HEK293 (cell line): ENCODE data around the gene ARHGAP27.

Experiments
- CTCF ChIA-PET: fragments of 350-600 bp; formaldehyde crosslinking; extraction: SDS; loops from one replicate; lab custom pipeline; 2021; ENCODE audit warnings: antibody characterized with exemption; lab: Yijun Ruan, JAX
- POLR2A ChIA-PET: fragments of 300-600 bp; formaldehyde crosslinking; extraction: SDS; loops from one replicate; lab custom pipeline; 2020; ENCODE audit warnings: antibody characterized with exemption, inconsistent platforms; lab: Yijun Ruan, JAX
- H3K27ac ChIP-seq: fragments of 200-500 bp; sonication (Bioruptor generic); 2 replicates; pipeline ENCODE4 v1.5.1; 2014; ENCODE audit warnings: low read depth, low read length, control low read depth, inconsistent platforms; ENCODE audit errors: extremely low read depth
- H3K36me3 ChIP-seq, 2 experiments: fragments of 200-500 bp in 1 of 2; sonication (Bioruptor generic) in 1 of 2; 1 replicate in 1 of 2; 2 replicates in 1 of 2; pipeline ENCODE4 v1.5.1; 2014 to 2017; ENCODE audit warnings: inconsistent platforms in 2 of 2, low read length in 2 of 2; ENCODE audit not compliant: control insufficient read depth in 2 of 2, insufficient read depth in 1 of 2
- H3K4me1 ChIP-seq: fragments of 200-500 bp; sonication (Bioruptor generic); 2 replicates; pipeline ENCODE4 v1.5.1; 2014; ENCODE audit warnings: mild to moderate bottlenecking, low read length, inconsistent platforms; ENCODE audit not compliant: control insufficient read depth, insufficient read depth
- H3K4me3 ChIP-seq: 2 replicates; pipeline ENCODE4 v1.5.1; 2011; ENCODE audit warnings: low read depth, mild to moderate bottlenecking, control low read depth, low read length, moderate library complexity
- H3K9me3 ChIP-seq: fragments of 200-500 bp; sonication (Bioruptor generic); 2 replicates; pipeline ENCODE4 v1.5.1; 2014; ENCODE audit warnings: low read depth, low read length, inconsistent platforms; ENCODE audit not compliant: control insufficient read depth, insufficient read depth
- BCL11B ChIP-seq: fragments of 450-650 bp; formaldehyde crosslinking; IDR thresholded peaks from 2 replicates; pipeline ENCODE4 v1.5.1; 2016; ENCODE audit warnings: low read depth, missing biosample characterization, missing genetic modification characterization
- FEZF1 ChIP-seq: fragments of 450-650 bp; formaldehyde crosslinking; IDR thresholded peaks from 2 replicates; pipeline ENCODE4 v1.5.1; 2016; ENCODE audit warnings: missing biosample characterization, missing genetic modification characterization
- GLI2 ChIP-seq: fragments of 450-650 bp; formaldehyde crosslinking; IDR thresholded peaks from 2 replicates; pipeline ENCODE4; 2017; ENCODE audit warnings: missing biosample characterization, missing genetic modification characterization, low read depth, borderline replicate concordance
- HOXD13 ChIP-seq: sonication (generic); formaldehyde crosslinking; IDR thresholded peaks from 2 replicates; pipeline ENCODE4 v1.8.0; 2022; ENCODE audit warnings: missing genetic modification reagents, borderline replicate concordance
- KLF8 ChIP-seq: fragments of 450-650 bp; formaldehyde crosslinking; IDR thresholded peaks from 2 replicates; pipeline ENCODE4 v1.5.1; 2016; ENCODE audit warnings: missing biosample characterization, missing genetic modification characterization
- MYNN ChIP-seq: fragments of 450-650 bp; formaldehyde crosslinking; IDR thresholded peaks from 2 replicates; pipeline ENCODE4 v1.5.1; 2016; ENCODE audit warnings: missing biosample characterization, missing genetic modification characterization, borderline replicate concordance
- SP2 ChIP-seq: fragments of 450-650 bp; formaldehyde crosslinking; IDR thresholded peaks from 2 replicates; pipeline ENCODE4 v1.5.1; 2016; ENCODE audit warnings: missing biosample characterization, missing genetic modification characterization
- TCF7L2 ChIP-seq: IDR thresholded peaks from 2 replicates; pipeline ENCODE4 v1.6.1; 2011; ENCODE audit warnings: low read depth, mild to moderate bottlenecking, inconsistent platforms, low read length, moderate library complexity, borderline replicate concordance
- YY2 ChIP-seq: fragments of 450-650 bp; formaldehyde crosslinking; IDR thresholded peaks from 2 replicates; pipeline ENCODE4 v1.5.1; 2016; ENCODE audit warnings: missing biosample characterization, missing genetic modification characterization
- ZBTB20 ChIP-seq: fragments of 450-650 bp; formaldehyde crosslinking; IDR thresholded peaks from 2 replicates; pipeline ENCODE4 v1.5.1; 2016; ENCODE audit warnings: missing biosample characterization, missing genetic modification characterization
- ZFHX2 ChIP-seq: fragments of 450-650 bp; formaldehyde crosslinking; conservative IDR thresholded peaks from 2 replicates; pipeline ENCODE4 v1.5.1; 2016; ENCODE audit warnings: missing biosample characterization, missing genetic modification characterization
- ZNF112 ChIP-seq: fragments of 450-650 bp; formaldehyde crosslinking; IDR thresholded peaks from 2 replicates; pipeline ENCODE4 v1.5.0; 2017; ENCODE audit warnings: missing biosample characterization, missing genetic modification characterization
- ZNF2 ChIP-seq: fragments of 450-650 bp; formaldehyde crosslinking; IDR thresholded peaks from 2 replicates; pipeline ENCODE4 v1.5.1; 2016; ENCODE audit warnings: missing biosample characterization, missing genetic modification characterization
- ZNF311 ChIP-seq: fragments of 450-650 bp; formaldehyde crosslinking; IDR thresholded peaks from 2 replicates; pipeline ENCODE4 v1.5.1; 2017; ENCODE audit warnings: missing biosample characterization, missing genetic modification characterization, borderline replicate concordance
- ZNF350 ChIP-seq: fragments of 450-650 bp; formaldehyde crosslinking; IDR thresholded peaks from 2 replicates; pipeline ENCODE4 v1.5.0; 2017; ENCODE audit warnings: missing biosample characterization, mild to moderate bottlenecking, missing genetic modification characterization
- ZNF416 ChIP-seq: fragments of 450-650 bp; formaldehyde crosslinking; IDR thresholded peaks from 2 replicates; pipeline ENCODE4 v1.5.1; 2016; ENCODE audit warnings: missing biosample characterization, missing genetic modification characterization
- ZNF423 ChIP-seq: fragments of 450-650 bp; formaldehyde crosslinking; IDR thresholded peaks from 2 replicates; pipeline ENCODE4 v1.5.1; 2016; ENCODE audit warnings: missing biosample characterization, missing genetic modification characterization
- ZNF701 ChIP-seq: fragments of 450-650 bp; formaldehyde crosslinking; IDR thresholded peaks from 2 replicates; pipeline ENCODE4 v1.5.1; 2016; ENCODE audit warnings: missing biosample characterization, missing genetic modification characterization
- ZSCAN23 ChIP-seq: fragments of 450-650 bp; formaldehyde crosslinking; IDR thresholded peaks from 2 replicates; pipeline ENCODE4 v1.5.1; 2016; ENCODE audit warnings: missing biosample characterization, missing genetic modification characterization
- TF ChIP-seq, protein P1 (sequence below): fragments of 450-650 bp; formaldehyde crosslinking; IDR thresholded peaks from 2 replicates; pipeline ENCODE4 v1.5.1; 2016; ENCODE audit warnings: missing biosample characterization, missing genetic modification characterization, low read depth
- TF ChIP-seq, protein P2 (sequence below): fragments of 450-650 bp; IDR thresholded peaks from 2 replicates; pipeline ENCODE4 v1.5.1; 2018; ENCODE audit warnings: missing biosample characterization, missing genetic modification characterization

The ARHGAP27 gene

DNA sequence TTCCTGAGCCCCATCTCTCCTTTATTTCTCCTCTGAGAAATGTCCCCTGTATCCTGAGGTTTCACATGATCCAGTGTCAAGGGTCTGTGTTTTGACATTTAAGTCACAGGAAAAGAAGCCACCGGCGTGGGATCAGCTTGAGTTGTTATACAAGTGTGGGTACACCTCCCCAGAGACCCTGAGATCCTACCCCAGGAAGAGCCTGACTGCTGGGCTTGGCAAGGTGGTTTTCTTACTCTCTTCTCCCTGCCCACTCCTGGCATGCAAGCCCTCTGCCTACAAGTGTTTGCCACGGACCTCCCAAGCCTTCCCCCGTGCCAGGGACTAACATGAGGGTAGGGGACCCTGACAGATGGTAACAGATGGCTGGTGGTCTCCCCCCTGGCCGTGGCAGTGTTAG, 2.8 kb upstream of the ARHGAP27 start:
- H3K27ac ChIP-seq = no peak overlapping the region
- no peak overlapping the region for H3K4me3 ChIP-seq
- no peaks in the 10 kb centered on the region for H3K9me3 ChIP-seq
- peaks cover 2% of the 10 kb centered on the region; the same call in 1 of the 2 replicates for H3K4me1 ChIP-seq
- POLR2A ChIA-PET = no interaction called here
- peaks cover 0 to 27% of the 10 kb centered on the region in 2 experiments; a peak in 2 of 3 replicates for H3K36me3 ChIP-seq
- CTCF ChIA-PET = no interaction called here
- TF ChIP-seq HOXD13 (CRISPR knock-in tag) (no peak), ZNF423 (tag by site-specific recombination) (no peak), ZNF416 (tag by site-specific recombination) (no peak), ZFHX2 (no peak), SP2 (tag by site-specific recombination) (no peak), ZNF112 (tag by site-specific recombination) (no peak), YY2 (tag by site-specific recombination) (no peak), ZNF701 (tag by site-specific recombination) (no peak), ZSCAN23 (tag by site-specific recombination) (no peak), FEZF1 (tag by site-specific recombination) (no peak), BCL11B (tag by site-specific recombination) (no peak), MYNN (tag by site-specific recombination) (no peak)
- TF ChIP-seq, protein P1, sequence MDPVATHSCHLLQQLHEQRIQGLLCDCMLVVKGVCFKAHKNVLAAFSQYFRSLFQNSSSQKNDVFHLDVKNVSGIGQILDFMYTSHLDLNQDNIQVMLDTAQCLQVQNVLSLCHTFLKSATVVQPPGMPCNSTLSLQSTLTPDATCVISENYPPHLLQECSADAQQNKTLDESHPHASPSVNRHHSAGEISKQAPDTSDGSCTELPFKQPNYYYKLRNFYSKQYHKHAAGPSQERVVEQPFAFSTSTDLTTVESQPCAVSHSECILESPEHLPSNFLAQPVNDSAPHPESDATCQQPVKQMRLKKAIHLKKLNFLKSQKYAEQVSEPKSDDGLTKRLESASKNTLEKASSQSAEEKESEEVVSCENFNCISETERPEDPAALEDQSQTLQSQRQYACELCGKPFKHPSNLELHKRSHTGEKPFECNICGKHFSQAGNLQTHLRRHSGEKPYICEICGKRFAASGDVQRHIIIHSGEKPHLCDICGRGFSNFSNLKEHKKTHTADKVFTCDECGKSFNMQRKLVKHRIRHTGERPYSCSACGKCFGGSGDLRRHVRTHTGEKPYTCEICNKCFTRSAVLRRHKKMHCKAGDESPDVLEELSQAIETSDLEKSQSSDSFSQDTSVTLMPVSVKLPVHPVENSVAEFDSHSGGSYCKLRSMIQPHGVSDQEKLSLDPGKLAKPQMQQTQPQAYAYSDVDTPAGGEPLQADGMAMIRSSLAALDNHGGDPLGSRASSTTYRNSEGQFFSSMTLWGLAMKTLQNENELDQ (tag by site-specific recombination) = no peak
- TF ChIP-seq, protein P2, sequence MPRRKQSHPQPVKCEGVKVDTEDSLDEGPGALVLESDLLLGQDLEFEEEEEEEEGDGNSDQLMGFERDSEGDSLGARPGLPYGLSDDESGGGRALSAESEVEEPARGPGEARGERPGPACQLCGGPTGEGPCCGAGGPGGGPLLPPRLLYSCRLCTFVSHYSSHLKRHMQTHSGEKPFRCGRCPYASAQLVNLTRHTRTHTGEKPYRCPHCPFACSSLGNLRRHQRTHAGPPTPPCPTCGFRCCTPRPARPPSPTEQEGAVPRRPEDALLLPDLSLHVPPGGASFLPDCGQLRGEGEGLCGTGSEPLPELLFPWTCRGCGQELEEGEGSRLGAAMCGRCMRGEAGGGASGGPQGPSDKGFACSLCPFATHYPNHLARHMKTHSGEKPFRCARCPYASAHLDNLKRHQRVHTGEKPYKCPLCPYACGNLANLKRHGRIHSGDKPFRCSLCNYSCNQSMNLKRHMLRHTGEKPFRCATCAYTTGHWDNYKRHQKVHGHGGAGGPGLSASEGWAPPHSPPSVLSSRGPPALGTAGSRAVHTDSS = no peak

DNA sequence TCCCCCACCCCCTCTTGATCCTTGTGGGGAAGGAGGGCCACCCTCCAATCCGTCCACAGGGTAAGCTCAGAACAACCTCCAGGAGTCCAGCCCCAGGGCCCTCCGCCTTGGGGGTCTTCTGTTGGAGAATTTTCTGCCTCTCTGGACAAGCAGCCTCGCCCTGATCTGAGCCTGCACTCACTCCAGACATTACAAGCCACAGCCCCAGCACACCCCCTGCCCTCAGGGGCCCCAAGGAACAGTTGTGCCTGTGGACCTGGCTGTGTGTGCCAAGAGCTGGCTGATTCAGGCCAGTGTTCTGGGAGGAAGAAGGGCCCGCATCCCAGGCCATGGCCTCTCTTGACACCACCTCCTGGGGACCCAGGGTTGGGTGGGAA, 477 bp upstream of the ARHGAP27 start:
- Histone ChIP-seq H3K9me3 (no peaks in the 10 kb centered on the region), H3K4me3 (no peak overlapping the region), H3K27ac (no peak overlapping the region), H3K4me1 (peaks cover 2% of the 10 kb centered on the region; the same call in 1 of the 2 replicates), H3K36me3 (peaks cover 0 to 21% of the 10 kb centered on the region in 2 experiments; a peak in 2 of 3 replicates)
- ChIA-PET POLR2A (no interaction called here), CTCF (interaction anchor here (0.6 kb wide), 1 partner anchor 460 kb away, joined by 3 read pairs; no protein-coding TSS in a partner anchor)
- TF ChIP-seq ZNF350 (tag by site-specific recombination) (no peak), ZBTB20 (no peak), TCF7L2 (no peak), KLF8 (tag by site-specific recombination) (no peak), GLI2 (tag by site-specific recombination) (no peak), ZNF311 (no peak), ZNF2 (tag by site-specific recombination) (no peak)
